HL-60 (cell line): ENCODE measurements around the gene SLC17A9.

ENCODE experiments used
- DNase-seq, 2 experiments: peaks; one replicate each; pipeline ENCODE4 v3.0.0-alpha.2; 2010 to 2020; ENCODE audit warnings: low read depth in 1 of 2, low spot score in 1 of 2
- H3K27ac ChIP-seq: fragments of 250-450 bp; sonication (Bioruptor Pico); replicated peaks from 2 replicates; pipeline ENCODE4 v1.5.1; 2020; ENCODE audit warnings: mild to moderate bottlenecking, moderate library complexity
- H3K27me3 ChIP-seq: fragments of 250-450 bp; sonication (Bioruptor Pico); 2 replicates; pipeline ENCODE4 v1.5.1; 2021; ENCODE audit warnings: mild to moderate bottlenecking, moderate library complexity; ENCODE audit not compliant: insufficient read depth, poor library complexity, severe bottlenecking
- H3K4me3 ChIP-seq: replicated peaks from 2 replicates; pipeline ENCODE4 v1.5.1; 2011; ENCODE audit warnings: mild to moderate bottlenecking, control low read depth, low read length; ENCODE audit not compliant: insufficient read depth
- GABPA ChIP-seq: IDR thresholded peaks from 2 replicates; pipeline ENCODE4 v1.6.1; 2012; ENCODE audit warnings: low read depth
- POLR2AphosphoS5 ChIP-seq: IDR thresholded peaks from 2 replicates; pipeline ENCODE4 v1.6.1; 2012; ENCODE audit warnings: low read depth
- SPI1 ChIP-seq: IDR thresholded peaks from 2 replicates; pipeline ENCODE4 v1.6.1; 2012; ENCODE audit warnings: low read depth, mild to moderate bottlenecking, borderline replicate concordance
- TF ChIP-seq, protein P1 (sequence below): IDR thresholded peaks from one replicate; pipeline ENCODE4 v1.5.1; 2011; ENCODE audit warnings: low read length, control low read depth, inconsistent platforms; ENCODE audit not compliant: insufficient read depth
- TF ChIP-seq, protein P2 (sequence below): IDR thresholded peaks from 2 replicates; pipeline ENCODE4 v1.6.1; 2012; ENCODE audit warnings: low read depth; ENCODE audit not compliant: insufficient replicate concordance

The SLC17A9 gene

GRCh38 chr20:63007646-63008488 is 55.4 kb downstream of the SLC17A9 start:
- TF ChIP-seq, protein P1, sequence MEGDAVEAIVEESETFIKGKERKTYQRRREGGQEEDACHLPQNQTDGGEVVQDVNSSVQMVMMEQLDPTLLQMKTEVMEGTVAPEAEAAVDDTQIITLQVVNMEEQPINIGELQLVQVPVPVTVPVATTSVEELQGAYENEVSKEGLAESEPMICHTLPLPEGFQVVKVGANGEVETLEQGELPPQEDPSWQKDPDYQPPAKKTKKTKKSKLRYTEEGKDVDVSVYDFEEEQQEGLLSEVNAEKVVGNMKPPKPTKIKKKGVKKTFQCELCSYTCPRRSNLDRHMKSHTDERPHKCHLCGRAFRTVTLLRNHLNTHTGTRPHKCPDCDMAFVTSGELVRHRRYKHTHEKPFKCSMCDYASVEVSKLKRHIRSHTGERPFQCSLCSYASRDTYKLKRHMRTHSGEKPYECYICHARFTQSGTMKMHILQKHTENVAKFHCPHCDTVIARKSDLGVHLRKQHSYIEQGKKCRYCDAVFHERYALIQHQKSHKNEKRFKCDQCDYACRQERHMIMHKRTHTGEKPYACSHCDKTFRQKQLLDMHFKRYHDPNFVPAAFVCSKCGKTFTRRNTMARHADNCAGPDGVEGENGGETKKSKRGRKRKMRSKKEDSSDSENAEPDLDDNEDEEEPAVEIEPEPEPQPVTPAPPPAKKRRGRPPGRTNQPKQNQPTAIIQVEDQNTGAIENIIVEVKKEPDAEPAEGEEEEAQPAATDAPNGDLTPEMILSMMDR = no peak
- TF ChIP-seq SPI1 (no peak), POLR2AphosphoS5 (no peak), GABPA (no peak)
- TF ChIP-seq, protein P2, sequence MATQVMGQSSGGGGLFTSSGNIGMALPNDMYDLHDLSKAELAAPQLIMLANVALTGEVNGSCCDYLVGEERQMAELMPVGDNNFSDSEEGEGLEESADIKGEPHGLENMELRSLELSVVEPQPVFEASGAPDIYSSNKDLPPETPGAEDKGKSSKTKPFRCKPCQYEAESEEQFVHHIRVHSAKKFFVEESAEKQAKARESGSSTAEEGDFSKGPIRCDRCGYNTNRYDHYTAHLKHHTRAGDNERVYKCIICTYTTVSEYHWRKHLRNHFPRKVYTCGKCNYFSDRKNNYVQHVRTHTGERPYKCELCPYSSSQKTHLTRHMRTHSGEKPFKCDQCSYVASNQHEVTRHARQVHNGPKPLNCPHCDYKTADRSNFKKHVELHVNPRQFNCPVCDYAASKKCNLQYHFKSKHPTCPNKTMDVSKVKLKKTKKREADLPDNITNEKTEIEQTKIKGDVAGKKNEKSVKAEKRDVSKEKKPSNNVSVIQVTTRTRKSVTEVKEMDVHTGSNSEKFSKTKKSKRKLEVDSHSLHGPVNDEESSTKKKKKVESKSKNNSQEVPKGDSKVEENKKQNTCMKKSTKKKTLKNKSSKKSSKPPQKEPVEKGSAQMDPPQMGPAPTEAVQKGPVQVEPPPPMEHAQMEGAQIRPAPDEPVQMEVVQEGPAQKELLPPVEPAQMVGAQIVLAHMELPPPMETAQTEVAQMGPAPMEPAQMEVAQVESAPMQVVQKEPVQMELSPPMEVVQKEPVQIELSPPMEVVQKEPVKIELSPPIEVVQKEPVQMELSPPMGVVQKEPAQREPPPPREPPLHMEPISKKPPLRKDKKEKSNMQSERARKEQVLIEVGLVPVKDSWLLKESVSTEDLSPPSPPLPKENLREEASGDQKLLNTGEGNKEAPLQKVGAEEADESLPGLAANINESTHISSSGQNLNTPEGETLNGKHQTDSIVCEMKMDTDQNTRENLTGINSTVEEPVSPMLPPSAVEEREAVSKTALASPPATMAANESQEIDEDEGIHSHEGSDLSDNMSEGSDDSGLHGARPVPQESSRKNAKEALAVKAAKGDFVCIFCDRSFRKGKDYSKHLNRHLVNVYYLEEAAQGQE = no peak
- no peak for DNase-seq
- no peak overlapping the region for H3K4me3 ChIP-seq
- H3K27me3 ChIP-seq = peaks cover 85% of the 10 kb centered on the region
- no peak overlapping the region for H3K27ac ChIP-seq

DNA sequence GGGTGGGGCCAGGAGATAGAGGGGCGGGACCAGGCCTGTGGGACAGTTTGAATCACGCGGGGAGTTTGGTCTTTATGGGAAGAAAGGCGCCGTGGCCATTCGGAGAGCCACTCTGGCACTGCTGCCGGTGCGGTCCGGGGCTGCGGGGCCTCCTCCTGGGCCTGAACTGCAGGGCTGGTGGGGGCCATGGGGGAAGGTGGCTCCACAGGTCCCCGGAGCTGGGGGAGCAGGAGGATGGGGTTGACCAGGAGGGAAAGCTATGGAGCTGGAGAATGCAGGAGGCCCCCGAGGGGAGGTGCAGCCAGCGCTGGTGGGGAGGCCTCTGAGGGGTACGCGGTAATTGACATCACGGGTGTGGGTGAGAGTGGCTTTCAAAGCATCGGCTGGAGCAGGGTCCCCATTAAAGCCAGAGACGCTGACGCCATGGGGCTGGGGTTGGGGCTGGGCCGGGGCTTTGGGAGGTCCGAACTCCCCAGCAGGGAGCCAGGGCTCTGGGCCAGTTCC is 56.1 kb downstream of the SLC17A9 start:
- peaks cover 82% of the 10 kb centered on the region for H3K27me3 ChIP-seq

GRCh38 chr20:63009045-63009961 is 56.8 kb downstream of the SLC17A9 start:
- Histone ChIP-seq H3K27me3 (peaks cover 82% of the 10 kb centered on the region), H3K27ac (no peak overlapping the region), H3K4me3 (no peak overlapping the region)
- TF ChIP-seq, protein P1 = peak; percentile 76
- TF ChIP-seq GABPA (no peak), POLR2AphosphoS5 (no peak), SPI1 (no peak)
- TF ChIP-seq, protein P2 = no peak
- peak; percentile 21 to 75 for DNase-seq

More for the DNA sequence above, 56.1 kb downstream of the SLC17A9 start:
- Histone ChIP-seq H3K4me3 (no peak overlapping the region), H3K27ac (no peak overlapping the region)
- no peak for DNase-seq
- TF ChIP-seq GABPA = no peak
- TF ChIP-seq POLR2AphosphoS5 = no peak
- TF ChIP-seq, protein P1 = no peak
- TF ChIP-seq SPI1 = no peak
- TF ChIP-seq, protein P2 = no peak
